PC-9 (cell line): ENCODE results near the gene PDE3B. TPM values are rescaled to one million over a fixed set of nuclear protein-coding genes. Genes with fewer than 3 reads are reported as not detected.

Experiments
- BruUV-seq: library from RNA; stranded (reverse); fragments of 400-500 nt; replicated peaks from 2 replicates; lab custom pipeline; 2021; lab: Mats Ljungman, UMichigan
- CTCF ChIA-PET: fragments of 300-600 bp; sonication (Branson Sonifier 250); formaldehyde crosslinking; loops from one replicate; lab custom pipeline; 2022; ENCODE audit warnings: antibody characterized with exemption; lab: Charles Lee
- POLR2A ChIA-PET: fragments of 300-600 bp; sonication (Branson Sonifier 250); formaldehyde crosslinking; loops from one replicate; lab custom pipeline; 2022; ENCODE audit warnings: antibody characterized with exemption; ENCODE audit not compliant: unreplicated experiment; lab: Charles Lee
- DNase-seq, 2 experiments: peaks; one replicate each; pipeline versions ENCODE4 v3.0.0 to v3.0.0-alpha.2; 2015 to 2022; ENCODE audit warnings: mixed read lengths in 1 of 2
- H2AFZ ChIP-seq: fragments of 200-600 bp; sonication (generic); 2 replicates; pipeline ENCODE4 v1.8.1; 2017; ENCODE audit warnings: antibody characterized with exemption
- H3F3A ChIP-seq: fragments of 200-600 bp; sonication (generic); 2 replicates; pipeline ENCODE4 v1.8.1; 2017; ENCODE audit warnings: antibody characterized with exemption, mild to moderate bottlenecking, low read depth; ENCODE audit not compliant: insufficient read depth
- H3K27ac ChIP-seq: fragments of 200-600 bp; sonication (generic); 2 replicates; pipeline ENCODE4 v1.6.1; 2016; ENCODE audit warnings: mixed run types
- H3K27me3 ChIP-seq: fragments of 200-600 bp; sonication (generic); 2 replicates; pipeline ENCODE4 v1.6.1; 2016; ENCODE audit warnings: low read depth, mixed run types; ENCODE audit not compliant: insufficient read depth
- H3K36me3 ChIP-seq: fragments of 200-600 bp; sonication (generic); 2 replicates; pipeline ENCODE4 v1.6.1; 2016; ENCODE audit warnings: low read depth, mixed run types
- H3K4me1 ChIP-seq: fragments of 200-600 bp; sonication (generic); replicated peaks from 2 replicates; pipeline ENCODE4 v1.6.1; 2016; ENCODE audit warnings: mixed run types; ENCODE audit not compliant: insufficient read depth
- H3K4me2 ChIP-seq: fragments of 200-600 bp; sonication (generic); 2 replicates; pipeline ENCODE4 v1.6.1; 2017; ENCODE audit warnings: mixed run types
- H3K4me3 ChIP-seq: fragments of 200-600 bp; sonication (generic); 2 replicates; pipeline ENCODE4 v1.6.1; 2016; ENCODE audit warnings: mixed run types
- H3K79me2 ChIP-seq: fragments of 200-600 bp; sonication (generic); 2 replicates; pipeline ENCODE4 v1.6.1; 2017; ENCODE audit warnings: low read depth, mixed run types
- H3K9me2 ChIP-seq: fragments of 200-600 bp; sonication (generic); 2 replicates; pipeline ENCODE4 v1.8.1; 2017; ENCODE audit warnings: mild to moderate bottlenecking; ENCODE audit not compliant: insufficient read depth
- H3K9me3 ChIP-seq: fragments of 200-600 bp; sonication (generic); 2 replicates; pipeline ENCODE4 v1.8.1; 2016; ENCODE audit warnings: low read depth; ENCODE audit not compliant: insufficient read depth
- H4K20me1 ChIP-seq: fragments of 200-600 bp; sonication (generic); 2 replicates; pipeline ENCODE4 v1.8.1; 2017; ENCODE audit not compliant: insufficient read depth
- EZH2 ChIP-seq: fragments of 200-600 bp; sonication (generic); IDR thresholded peaks from 2 replicates; pipeline ENCODE4 v1.8.0; 2017; ENCODE audit warnings: antibody characterized with exemption, low read depth
- intact Hi-C: fragments of 100-400 bp; cut with micrococcal nuclease; formaldehyde crosslinking; loops from one replicate; pipeline ENCODE4 v1.10.0; 2022; ENCODE audit not compliant: unreplicated experiment
- total RNA-seq: library from RNA; stranded (reverse); gene quantifications from 2 replicates; pipeline ENCODE4 v1.2.3, GENCODE V29; 2021
- TF ChIP-seq, protein P1 (sequence below): fragments of 200-600 bp; sonication (generic); conservative IDR thresholded peaks from 2 replicates; pipeline ENCODE4 v1.6.1; 2017; ENCODE audit warnings: mixed run types, antibody characterized with exemption, mild to moderate bottlenecking, moderate library complexity

Gene PDE3B
- total RNA-seq, 1 experiment from 2014 or later = not detected

DNA sequence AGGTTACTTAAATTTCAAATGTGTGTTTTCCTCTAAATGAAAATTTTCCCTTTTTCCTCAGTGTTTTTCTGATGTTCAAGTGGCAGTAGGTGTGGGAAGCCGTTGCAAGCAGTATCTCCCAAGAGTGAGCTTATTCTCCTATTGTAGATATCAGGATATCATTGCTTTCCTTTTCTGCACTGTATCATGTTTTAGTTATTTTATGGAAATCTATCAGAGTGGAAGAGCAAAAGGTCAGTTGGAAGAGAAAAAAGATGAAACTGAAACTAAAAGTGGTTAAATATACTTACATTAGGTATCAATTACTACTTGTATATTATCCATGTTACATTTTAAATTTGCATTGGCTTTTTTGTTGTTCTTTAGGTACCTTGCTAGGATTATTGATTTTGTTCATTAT is 57.0 kb downstream of the PDE3B start:
- ChIA-PET CTCF (no interaction called here), POLR2A (no interaction called here)
- Histone ChIP-seq H3F3A (no peaks in the 10 kb centered on the region), H3K9me2 (no peaks in the 10 kb centered on the region), H3K27ac (no peak overlapping the region), H3K27me3 (no peaks in the 10 kb centered on the region), H3K4me1 (no peaks in the 10 kb centered on the region), H3K4me2 (no peak overlapping the region), H3K79me2 (no peaks in the 10 kb centered on the region), H3K36me3 (no peaks in the 10 kb centered on the region), H4K20me1 (no peaks in the 10 kb centered on the region), H3K9me3 (no peaks in the 10 kb centered on the region), H2AFZ (no peak overlapping the region), H3K4me3 (no peak overlapping the region)
- BruUV-seq = no TSS peak
- DNase-seq = no peak
- TF ChIP-seq EZH2 = no peak
- TF ChIP-seq, protein P1, sequence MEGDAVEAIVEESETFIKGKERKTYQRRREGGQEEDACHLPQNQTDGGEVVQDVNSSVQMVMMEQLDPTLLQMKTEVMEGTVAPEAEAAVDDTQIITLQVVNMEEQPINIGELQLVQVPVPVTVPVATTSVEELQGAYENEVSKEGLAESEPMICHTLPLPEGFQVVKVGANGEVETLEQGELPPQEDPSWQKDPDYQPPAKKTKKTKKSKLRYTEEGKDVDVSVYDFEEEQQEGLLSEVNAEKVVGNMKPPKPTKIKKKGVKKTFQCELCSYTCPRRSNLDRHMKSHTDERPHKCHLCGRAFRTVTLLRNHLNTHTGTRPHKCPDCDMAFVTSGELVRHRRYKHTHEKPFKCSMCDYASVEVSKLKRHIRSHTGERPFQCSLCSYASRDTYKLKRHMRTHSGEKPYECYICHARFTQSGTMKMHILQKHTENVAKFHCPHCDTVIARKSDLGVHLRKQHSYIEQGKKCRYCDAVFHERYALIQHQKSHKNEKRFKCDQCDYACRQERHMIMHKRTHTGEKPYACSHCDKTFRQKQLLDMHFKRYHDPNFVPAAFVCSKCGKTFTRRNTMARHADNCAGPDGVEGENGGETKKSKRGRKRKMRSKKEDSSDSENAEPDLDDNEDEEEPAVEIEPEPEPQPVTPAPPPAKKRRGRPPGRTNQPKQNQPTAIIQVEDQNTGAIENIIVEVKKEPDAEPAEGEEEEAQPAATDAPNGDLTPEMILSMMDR = no peak
- intact Hi-C loops = no loop called here

DNA sequence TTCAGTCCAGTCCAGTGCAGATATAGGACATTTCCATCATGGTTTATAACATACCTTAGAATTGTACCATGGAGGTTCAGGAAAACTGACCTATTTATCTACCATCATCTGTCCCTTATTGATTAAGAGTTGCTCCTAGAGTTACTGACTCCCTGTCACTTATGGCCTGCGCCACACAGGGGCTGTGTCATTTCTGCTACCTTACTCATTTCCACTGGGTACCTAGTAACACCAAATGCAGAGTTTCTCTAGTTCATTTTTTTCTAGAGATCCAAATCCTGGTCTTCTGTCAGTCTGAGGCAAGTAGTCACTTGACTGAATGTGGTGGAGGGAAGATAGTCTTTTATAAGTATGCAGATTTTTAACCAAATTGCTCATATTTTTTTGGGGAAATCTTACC is 59.2 kb downstream of the PDE3B start:
- no peak for TF ChIP-seq EZH2
- TF ChIP-seq, protein P1 = no peak
- intact Hi-C loops = no loop called here
- no peaks in the 10 kb centered on the region for H4K20me1 ChIP-seq
- no peaks in the 10 kb centered on the region for H3K9me2 ChIP-seq
- no peaks in the 10 kb centered on the region for H3K4me1 ChIP-seq
- POLR2A ChIA-PET = no interaction called here
- H3K79me2 ChIP-seq = no peaks in the 10 kb centered on the region
- CTCF ChIA-PET = no interaction called here
- H3F3A ChIP-seq = no peaks in the 10 kb centered on the region
- H3K9me3 ChIP-seq = no peaks in the 10 kb centered on the region
- H3K4me3 ChIP-seq = no peak overlapping the region
- no peaks in the 10 kb centered on the region for H3K27me3 ChIP-seq
- H2AFZ ChIP-seq = no peak overlapping the region
- BruUV-seq = no TSS peak
- no peak overlapping the region for H3K27ac ChIP-seq
- H3K4me2 ChIP-seq = no peak overlapping the region
- no peaks in the 10 kb centered on the region for H3K36me3 ChIP-seq
- DNase-seq = no peak

DNA sequence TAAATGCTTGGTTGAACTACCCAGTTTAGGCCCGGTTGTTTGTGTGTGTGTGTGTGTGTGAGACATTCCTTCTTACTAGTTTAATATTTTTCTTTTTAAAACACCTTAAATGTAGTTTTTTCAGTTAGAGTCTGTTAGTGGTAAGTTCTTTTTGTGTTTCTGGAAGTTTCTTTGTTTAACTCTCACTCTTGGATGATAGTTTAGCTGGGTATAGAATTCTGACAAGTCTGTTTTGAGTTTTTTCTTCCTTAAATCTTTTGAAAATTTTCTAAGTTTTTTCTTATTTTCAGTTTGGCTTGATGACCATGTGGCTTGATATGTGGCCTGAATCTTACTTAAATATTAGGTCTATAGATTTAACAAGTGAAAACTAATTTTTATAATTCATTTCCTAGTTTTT is 60.1 kb downstream of the PDE3B start:
- Histone ChIP-seq H3K4me2 (no peak overlapping the region), H3K27me3 (no peaks in the 10 kb centered on the region), H3K27ac (no peak overlapping the region), H4K20me1 (no peaks in the 10 kb centered on the region), H3K79me2 (no peaks in the 10 kb centered on the region), H3K9me2 (no peaks in the 10 kb centered on the region), H2AFZ (no peak overlapping the region), H3K9me3 (no peaks in the 10 kb centered on the region), H3F3A (no peaks in the 10 kb centered on the region), H3K4me1 (no peaks in the 10 kb centered on the region), H3K36me3 (no peaks in the 10 kb centered on the region), H3K4me3 (no peak overlapping the region)
- ChIA-PET POLR2A (no interaction called here), CTCF (no interaction called here)
- BruUV-seq = no TSS peak
- intact Hi-C loops = no loop called here
- no peak for DNase-seq
- TF ChIP-seq EZH2 = no peak
- TF ChIP-seq, protein P1 = no peak
